Keratinocyte (primary cell): Measurements from ENCODE around the gene U2SURP.

Experiments used
- EZH2 ChIP-seq: IDR thresholded peaks from one replicate; pipeline ENCODE4 v1.6.1; 2012; ENCODE audit warnings: inconsistent platforms, mild to moderate bottlenecking, low read length, moderate library complexity
- TF ChIP-seq, protein P1 (sequence below), 3 experiments: IDR thresholded peaks in 1 of 3; conservative IDR thresholded peaks in 1 of 3; optimal IDR thresholded peaks in 1 of 3; 2 replicates in 2 of 3; 3 replicates in 1 of 3; pipeline versions ENCODE3 to v1.5.1; 2011; ENCODE audit warnings: low read length in 3 of 3, mild to moderate bottlenecking in 3 of 3, moderate library complexity in 2 of 3, control low read depth in 1 of 3, inconsistent platforms in 1 of 3; ENCODE audit not compliant: insufficient read depth in 2 of 3; ENCODE audit errors: extremely low read depth in 1 of 3

DNA sequence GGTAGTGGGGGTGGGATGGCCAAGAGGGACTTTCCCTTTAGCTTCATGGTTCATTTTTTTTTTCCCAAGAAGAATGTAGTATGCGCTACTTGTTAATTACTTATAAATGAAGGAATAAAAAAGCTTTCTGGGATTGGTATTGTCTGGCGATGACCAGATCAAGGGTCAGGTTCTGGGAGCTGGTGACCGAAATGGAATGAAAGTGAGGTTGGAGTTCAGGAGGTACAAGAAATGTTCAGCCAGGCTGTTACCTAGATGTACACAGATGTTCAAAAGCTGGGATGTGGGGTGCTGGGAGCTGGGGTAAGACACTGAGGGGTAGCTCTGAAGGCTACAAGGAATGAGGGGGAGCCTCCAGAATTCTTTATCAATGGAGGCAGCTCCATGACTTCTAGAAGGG is 17.1 kb upstream of the U2SURP start:
- TF ChIP-seq, protein P1, sequence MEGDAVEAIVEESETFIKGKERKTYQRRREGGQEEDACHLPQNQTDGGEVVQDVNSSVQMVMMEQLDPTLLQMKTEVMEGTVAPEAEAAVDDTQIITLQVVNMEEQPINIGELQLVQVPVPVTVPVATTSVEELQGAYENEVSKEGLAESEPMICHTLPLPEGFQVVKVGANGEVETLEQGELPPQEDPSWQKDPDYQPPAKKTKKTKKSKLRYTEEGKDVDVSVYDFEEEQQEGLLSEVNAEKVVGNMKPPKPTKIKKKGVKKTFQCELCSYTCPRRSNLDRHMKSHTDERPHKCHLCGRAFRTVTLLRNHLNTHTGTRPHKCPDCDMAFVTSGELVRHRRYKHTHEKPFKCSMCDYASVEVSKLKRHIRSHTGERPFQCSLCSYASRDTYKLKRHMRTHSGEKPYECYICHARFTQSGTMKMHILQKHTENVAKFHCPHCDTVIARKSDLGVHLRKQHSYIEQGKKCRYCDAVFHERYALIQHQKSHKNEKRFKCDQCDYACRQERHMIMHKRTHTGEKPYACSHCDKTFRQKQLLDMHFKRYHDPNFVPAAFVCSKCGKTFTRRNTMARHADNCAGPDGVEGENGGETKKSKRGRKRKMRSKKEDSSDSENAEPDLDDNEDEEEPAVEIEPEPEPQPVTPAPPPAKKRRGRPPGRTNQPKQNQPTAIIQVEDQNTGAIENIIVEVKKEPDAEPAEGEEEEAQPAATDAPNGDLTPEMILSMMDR (optimal IDR thresholded peaks at IDR 0.05 in 1 of 3, IDR thresholded peaks at IDR 0.05 in 1 of 3, conservative IDR thresholded peaks at IDR 0.05 in 1 of 3; ENCODE audit: extremely low read depth in 1 of 3, insufficient read depth in 2 of 3, low read length in 3 of 3), result no peak
- TF ChIP-seq EZH2, result no peak
